SW 1271 (cell line): ENCODE data around the gene SHOX.
"Not testable (repeated sequence)": the region's sequence is repeated elsewhere in the genome, so short reads cannot be mapped to it uniquely, and the experiment has no call there.

Experiments
- DNase-seq, 2 experiments: peaks; one replicate each; lab custom pipeline; 2025; lab: John Stamatoyannopoulos, UW

SHOX gene

GRCh38 chrX:637660-638481, 7.3 kb downstream of the SHOX start:
- no peak for DNase-seq

GRCh38 chrX:638482-639131, 8.0 kb downstream of the SHOX start:
- no peak for DNase-seq

GRCh38 chrX:639151-639550, 8.6 kb downstream of the SHOX start:
- no peak for DNase-seq

GRCh38 chrX:640641-641040, 10.1 kb downstream of the SHOX start:
- no peak for DNase-seq

- no peak for DNase-seq
Observed at GRCh38 chrX:641671-642435, 11.3 kb downstream of the SHOX start.

GRCh38 chrX:642436-643240, 12.0 kb downstream of the SHOX start:
- DNase-seq = no peak

GRCh38 chrX:643241-643595, 12.6 kb downstream of the SHOX start:
- no peak for DNase-seq

GRCh38 chrX:643911-644303, 13.3 kb downstream of the SHOX start:
- no peak for DNase-seq

- DNase-seq = no peak
Observed at GRCh38 chrX:644304-645281, 14.0 kb downstream of the SHOX start.

- DNase-seq = no peak
Observed at GRCh38 chrX:646228-646495, 15.6 kb downstream of the SHOX start.

- no peak for DNase-seq
Observed at GRCh38 chrX:646796-647195, 16.2 kb downstream of the SHOX start.

- no peak for DNase-seq
Observed at GRCh38 chrX:649166-649565, 18.6 kb downstream of the SHOX start.

- DNase-seq = no peak
Observed at GRCh38 chrX:650324-650723, 19.7 kb downstream of the SHOX start.

GRCh38 chrX:650811-651210, 20.2 kb downstream of the SHOX start:
- no peak for DNase-seq

GRCh38 chrX:651922-652321, 21.3 kb downstream of the SHOX start:
- DNase-seq = not testable (repeated sequence)

GRCh38 chrX:652341-652741, 21.8 kb downstream of the SHOX start:
- no peak for DNase-seq

- no peak for DNase-seq
Observed at GRCh38 chrX:653306-653705, 22.7 kb downstream of the SHOX start.

GRCh38 chrX:661154-661553, 30.6 kb downstream of the SHOX start:
- no peak for DNase-seq

GRCh38 chrX:662126-662525, 31.5 kb downstream of the SHOX start:
- DNase-seq = no peak

GRCh38 chrX:663841-664240, 33.2 kb downstream of the SHOX start:
- DNase-seq = no peak
